Stimulated activated naive CD8-positive, alpha-beta T cell treated with anti-CD3 and anti-CD28 coated beads, Interleukin-15, Interleukin-2, amounts not matched to agents 100 ng/mL and 50 ng/mL, for 24 hours (primary cell): ENCODE data around the gene CCDC148.

Experiments
- H3K27ac Mint-ChIP-seq: one replicate; pipeline ENCODE4 v1.8.0; 2021; ENCODE audit warnings: mild to moderate bottlenecking, mixed read lengths
- H3K27me3 Mint-ChIP-seq: one replicate; pipeline ENCODE4 v1.8.0; 2021; ENCODE audit warnings: mixed read lengths
- H3K36me3 Mint-ChIP-seq: one replicate; pipeline ENCODE4 v1.8.0; 2021; ENCODE audit warnings: low read depth, mixed read lengths
- H3K4me1 Mint-ChIP-seq: one replicate; pipeline ENCODE4 v1.8.0; 2021; ENCODE audit warnings: low read depth, mixed read lengths
- H3K4me3 Mint-ChIP-seq: one replicate; pipeline ENCODE4 v1.8.0; 2021; ENCODE audit warnings: mild to moderate bottlenecking, mixed read lengths
- H3K9me3 Mint-ChIP-seq: one replicate; pipeline ENCODE4 v1.8.0; 2021; ENCODE audit warnings: mixed read lengths

The CCDC148 gene

DNA sequence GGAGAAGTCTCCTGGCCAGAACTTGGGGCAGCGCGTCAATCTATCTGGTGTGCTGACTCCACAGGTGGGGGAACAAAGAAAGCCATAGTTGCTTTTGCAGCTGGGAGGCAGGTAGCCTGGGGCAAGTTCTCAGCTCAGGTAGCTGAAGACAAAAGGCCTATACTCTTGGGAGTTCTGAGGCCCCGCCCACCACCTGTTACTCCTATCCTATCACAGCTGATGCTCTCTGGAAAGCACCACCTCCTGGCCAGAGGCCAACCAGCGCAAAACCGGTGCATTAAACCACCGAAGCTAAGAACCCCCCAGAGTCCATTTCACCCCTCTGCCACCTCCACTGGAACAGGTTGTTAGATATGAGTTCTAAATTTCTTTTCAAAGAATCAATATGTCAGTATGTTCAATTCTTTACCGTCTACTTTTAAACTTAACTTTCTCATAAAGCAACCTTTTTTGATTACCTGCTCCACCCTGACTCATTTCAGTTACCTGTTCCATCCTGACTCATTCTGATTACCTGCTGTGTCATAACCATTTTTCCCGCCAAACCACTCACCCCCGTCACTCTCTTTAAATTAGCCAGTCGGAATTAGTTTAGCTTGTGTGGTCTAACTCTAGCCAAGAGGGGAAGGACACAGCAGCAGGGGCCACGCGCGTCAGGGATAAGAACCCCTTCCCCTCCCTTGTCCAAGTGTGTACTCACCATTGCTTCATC is 311.5 kb downstream of the CCDC148 start:
- peaks cover 12% of the 10 kb centered on the region for H3K9me3 Mint-ChIP-seq
- H3K4me1 Mint-ChIP-seq, result no peaks in the 10 kb centered on the region
- peaks cover 28% of the 10 kb centered on the region for H3K27me3 Mint-ChIP-seq
- H3K27ac Mint-ChIP-seq, result no peak overlapping the region
- no peaks in the 10 kb centered on the region for H3K36me3 Mint-ChIP-seq
- H3K4me3 Mint-ChIP-seq, result no peak overlapping the region

DNA sequence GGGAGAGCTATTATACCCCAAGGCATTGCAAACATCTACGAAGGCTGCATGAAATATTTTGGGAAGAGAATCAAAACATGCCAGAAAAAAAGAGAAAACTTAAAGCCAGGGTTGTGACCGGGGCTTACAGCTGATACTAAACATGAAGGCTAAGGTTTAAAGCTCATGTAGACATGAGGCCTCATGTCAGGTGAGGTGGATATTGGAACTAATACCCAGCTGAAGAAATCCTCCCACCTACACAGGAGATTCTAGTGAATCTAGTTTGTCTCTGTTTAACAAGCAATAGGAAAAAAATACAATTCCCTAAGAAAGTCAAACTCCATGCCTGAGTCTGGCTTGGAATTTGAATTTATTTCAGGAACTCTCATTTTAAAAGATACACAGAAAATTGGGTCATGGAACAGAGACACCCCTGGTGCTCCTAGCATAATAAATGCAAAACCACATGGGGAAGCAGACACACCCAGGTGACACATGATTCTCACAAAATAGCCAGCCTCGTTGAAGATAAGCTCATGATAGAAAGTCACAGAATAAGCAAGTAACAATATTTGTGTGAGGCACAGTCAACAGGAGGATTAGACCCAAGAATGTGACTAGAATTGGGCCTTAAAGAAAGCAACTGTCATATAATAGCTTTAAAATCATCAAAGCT is 312.7 kb downstream of the CCDC148 start:
- H3K4me1 Mint-ChIP-seq, result no peaks in the 10 kb centered on the region
- peaks cover 28% of the 10 kb centered on the region for H3K27me3 Mint-ChIP-seq
- H3K27ac Mint-ChIP-seq, result no peak overlapping the region
- H3K9me3 Mint-ChIP-seq, result peaks cover 12% of the 10 kb centered on the region
- no peaks in the 10 kb centered on the region for H3K36me3 Mint-ChIP-seq
- H3K4me3 Mint-ChIP-seq, result no peak overlapping the region

DNA sequence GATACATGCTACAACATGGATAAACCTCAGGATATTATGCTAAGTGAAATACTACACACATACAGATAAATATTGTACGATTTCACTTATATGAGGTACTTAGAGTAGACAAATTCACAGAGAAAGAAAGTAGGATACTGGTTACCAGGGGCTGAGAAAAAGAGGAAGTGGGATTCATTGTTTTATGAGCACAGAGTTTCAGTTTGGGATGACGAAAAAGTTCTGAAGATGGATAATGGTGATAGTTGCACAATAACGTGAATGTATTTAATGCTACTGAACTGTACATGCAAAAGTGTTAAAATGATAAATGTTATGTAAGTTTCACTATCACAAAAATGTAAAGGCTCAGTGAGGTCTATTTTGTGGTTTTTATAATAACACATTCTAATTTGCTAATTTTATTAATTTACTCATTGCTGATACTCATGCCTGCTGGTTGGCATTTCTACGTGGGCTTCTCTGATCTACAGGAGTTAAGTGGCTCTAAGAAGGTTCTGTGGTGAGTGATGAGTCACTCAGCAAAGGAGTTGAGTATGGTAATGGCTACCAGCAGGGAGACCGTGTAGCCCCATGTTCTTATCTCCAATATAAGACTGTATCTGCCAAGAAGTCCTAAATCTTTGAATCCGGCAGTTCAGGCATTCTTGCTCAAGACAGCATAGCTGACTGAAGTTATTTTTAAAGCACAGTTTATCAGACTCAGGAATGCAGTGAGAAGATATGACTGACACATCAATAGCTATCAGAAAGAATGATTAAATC is 313.8 kb downstream of the CCDC148 start:
- Mint-ChIP-seq H3K4me1 (no peaks in the 10 kb centered on the region), H3K36me3 (no peaks in the 10 kb centered on the region), H3K27ac (no peak overlapping the region), H3K9me3 (peaks cover 7% of the 10 kb centered on the region), H3K4me3 (no peak overlapping the region), H3K27me3 (peaks cover 23% of the 10 kb centered on the region)

DNA sequence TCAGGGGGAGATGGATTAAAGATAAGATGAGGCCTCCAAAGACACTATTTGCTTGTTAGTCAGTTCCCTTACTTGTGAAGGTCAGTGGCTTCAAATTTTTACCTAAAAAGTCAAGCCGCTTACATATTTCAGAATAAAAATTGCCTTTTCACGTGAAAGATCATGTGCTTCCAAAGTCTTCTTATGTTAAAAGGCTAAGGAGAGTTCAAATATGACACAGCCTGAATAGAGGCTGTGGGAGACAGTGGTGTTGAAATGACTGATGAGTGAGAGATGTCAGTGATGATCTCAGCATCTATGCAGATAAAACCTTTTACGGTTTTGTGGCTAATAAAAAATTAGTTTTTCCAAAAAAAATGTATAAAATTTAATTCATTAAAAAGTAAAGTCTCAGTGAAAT is 314.4 kb downstream of the CCDC148 start:
- Mint-ChIP-seq H3K4me1 (no peaks in the 10 kb centered on the region), H3K36me3 (no peaks in the 10 kb centered on the region), H3K27me3 (peaks cover 18% of the 10 kb centered on the region), H3K27ac (no peak overlapping the region), H3K9me3 (peaks cover 3% of the 10 kb centered on the region), H3K4me3 (no peak overlapping the region)

DNA sequence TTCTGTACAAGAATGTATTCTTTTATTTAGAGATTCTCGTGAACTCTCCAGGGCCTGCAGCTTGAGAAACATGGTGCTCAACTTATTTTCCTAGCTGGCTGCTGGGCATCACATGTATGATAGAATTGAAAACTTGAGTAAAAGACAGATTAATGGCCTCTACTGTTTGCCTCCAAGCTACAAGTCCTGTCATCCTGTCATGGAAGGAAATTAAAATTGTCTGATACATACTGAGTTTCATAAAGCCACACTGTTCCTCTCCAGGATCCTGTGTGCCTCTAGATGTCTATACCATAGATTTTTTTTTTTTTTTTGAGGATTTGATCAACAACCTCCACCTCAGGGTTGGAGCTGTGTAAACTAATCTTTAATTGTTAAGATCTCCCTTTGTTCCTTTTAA is 316.4 kb downstream of the CCDC148 start:
- Mint-ChIP-seq H3K27ac (no peak overlapping the region), H3K9me3 (no peaks in the 10 kb centered on the region), H3K27me3 (peaks cover 4% of the 10 kb centered on the region), H3K4me1 (no peaks in the 10 kb centered on the region), H3K36me3 (no peaks in the 10 kb centered on the region), H3K4me3 (no peak overlapping the region)

DNA sequence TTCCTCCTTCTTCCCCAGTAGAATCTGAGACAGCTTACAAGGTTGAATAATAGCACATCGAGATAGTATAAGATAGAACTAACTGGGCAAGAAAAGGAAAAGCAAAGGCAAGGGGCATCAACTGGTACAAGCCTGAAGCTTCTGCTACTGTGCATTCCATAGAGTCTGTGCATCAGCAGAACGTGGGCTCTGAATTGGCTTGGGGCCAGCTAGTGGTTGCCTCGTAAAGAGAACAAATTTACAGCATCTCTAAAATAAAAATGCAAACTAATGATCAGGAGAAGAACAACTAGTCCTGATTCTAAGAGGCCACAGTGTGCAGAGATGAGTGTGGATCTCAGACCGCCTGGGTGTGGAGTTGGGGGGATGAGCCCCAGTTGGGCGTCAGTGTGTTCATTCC is 318.3 kb downstream of the CCDC148 start:
- Mint-ChIP-seq H3K4me3 (no peak overlapping the region), H3K36me3 (no peaks in the 10 kb centered on the region), H3K27me3 (peaks cover under 1% of the 10 kb centered on the region)

DNA sequence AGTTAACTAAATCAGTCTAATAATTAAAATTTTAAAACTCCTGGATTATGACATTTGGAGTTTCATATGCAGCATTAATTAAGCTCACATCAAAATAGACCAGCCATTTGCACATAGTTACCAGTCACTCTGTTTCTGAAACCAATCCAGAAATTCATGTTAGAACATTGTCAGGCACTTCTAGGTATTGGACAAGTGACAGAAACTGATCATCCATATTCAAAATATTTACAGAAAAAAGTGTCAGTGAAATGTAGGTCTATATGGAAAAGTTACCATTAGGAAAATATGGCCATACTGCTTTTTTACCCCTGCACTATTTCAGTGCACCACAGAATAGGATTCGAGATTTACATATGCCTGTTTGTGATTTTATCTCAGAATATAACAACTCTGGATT is 321.5 kb downstream of the CCDC148 start:
- Mint-ChIP-seq H3K4me3 (no peak overlapping the region), H3K27ac (no peak overlapping the region), H3K36me3 (no peaks in the 10 kb centered on the region), H3K9me3 (no peaks in the 10 kb centered on the region), H3K4me1 (no peaks in the 10 kb centered on the region), H3K27me3 (peaks cover 2% of the 10 kb centered on the region)

More for the DNA sequence above, 318.3 kb downstream of the CCDC148 start:
- no peaks in the 10 kb centered on the region for H3K4me1 Mint-ChIP-seq
- H3K27ac Mint-ChIP-seq, result no peak overlapping the region
- no peaks in the 10 kb centered on the region for H3K9me3 Mint-ChIP-seq

DNA sequence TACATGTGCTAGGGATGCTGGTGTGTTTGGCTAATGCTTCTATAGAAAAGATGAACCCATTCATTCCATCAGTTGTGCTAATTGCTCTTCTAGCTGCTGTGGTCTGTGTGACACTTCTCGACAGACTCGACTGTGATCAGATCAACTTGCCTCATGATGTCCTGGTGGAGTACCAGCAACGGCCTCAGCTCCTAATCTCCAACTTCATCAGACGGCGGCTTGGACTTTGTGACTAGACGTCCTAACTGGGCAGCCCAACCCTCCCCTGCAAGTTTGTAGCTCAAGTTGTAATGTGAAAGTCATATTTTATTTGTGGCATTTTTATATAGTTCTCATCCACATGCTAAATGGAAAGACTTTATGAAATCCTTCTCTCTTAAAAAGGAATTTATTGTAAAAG is 321.9 kb downstream of the CCDC148 start:
- no peaks in the 10 kb centered on the region for H3K9me3 Mint-ChIP-seq
- H3K4me1 Mint-ChIP-seq, result no peaks in the 10 kb centered on the region
- H3K4me3 Mint-ChIP-seq, result no peak overlapping the region
- peaks cover 2% of the 10 kb centered on the region for H3K27me3 Mint-ChIP-seq
- no peaks in the 10 kb centered on the region for H3K36me3 Mint-ChIP-seq
- no peak overlapping the region for H3K27ac Mint-ChIP-seq

DNA sequence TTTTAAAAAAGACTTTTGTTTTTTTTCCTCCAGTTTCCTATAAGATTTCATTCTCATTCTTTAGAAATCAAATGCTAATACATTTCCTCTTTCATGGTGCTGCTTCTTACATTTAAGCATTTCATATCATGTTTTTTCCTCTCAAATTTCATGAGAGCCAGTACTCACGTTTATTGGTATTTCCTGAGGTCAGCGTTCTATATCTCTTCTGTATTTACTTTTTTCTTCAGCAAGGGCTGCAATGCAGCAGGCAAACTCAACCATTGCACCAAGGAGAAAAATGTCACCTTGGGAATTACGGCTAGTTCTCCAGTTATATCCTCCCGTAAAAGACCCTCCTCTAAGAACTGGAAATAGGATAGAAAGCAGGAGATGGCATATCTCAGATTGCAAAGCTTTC is 322.5 kb downstream of the CCDC148 start:
- H3K4me3 Mint-ChIP-seq, result no peak overlapping the region

DNA sequence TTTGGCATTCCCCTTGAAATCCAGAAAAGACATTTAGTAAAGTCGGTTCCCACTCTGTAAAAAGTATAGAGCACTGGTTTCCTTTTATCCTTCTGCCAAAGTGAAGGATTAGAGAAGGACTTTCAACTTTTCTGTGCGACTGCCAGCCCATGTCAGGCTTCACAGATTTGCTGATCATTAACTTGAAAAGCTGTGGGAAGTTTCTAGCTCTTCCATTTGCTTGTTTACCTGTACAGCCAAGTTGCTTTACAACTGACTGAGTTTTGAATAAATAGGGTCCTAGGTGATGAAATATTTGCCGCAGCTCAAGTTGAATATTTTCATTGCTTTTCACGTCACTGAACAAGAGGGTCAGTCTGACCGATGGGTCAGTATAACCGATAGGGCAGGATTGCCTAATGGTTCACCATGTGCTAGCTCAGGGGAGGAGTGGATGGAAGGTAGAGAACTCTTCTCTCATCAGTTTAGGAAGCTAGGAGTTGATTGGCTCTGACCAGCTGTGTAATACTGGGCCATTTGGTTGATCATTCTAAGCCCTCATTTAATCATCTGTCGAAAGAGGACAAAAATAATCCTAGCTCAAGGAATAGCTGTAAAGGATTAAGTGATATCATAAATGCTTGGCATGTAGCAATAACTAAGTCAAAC is 324.5 kb downstream of the CCDC148 start:
- Mint-ChIP-seq H3K4me3 (no peak overlapping the region), H3K36me3 (no peaks in the 10 kb centered on the region), H3K4me1 (no peaks in the 10 kb centered on the region), H3K9me3 (no peaks in the 10 kb centered on the region), H3K27me3 (peaks cover 2% of the 10 kb centered on the region), H3K27ac (no peak overlapping the region)

More for the DNA sequence above, 322.5 kb downstream of the CCDC148 start:
- H3K27ac Mint-ChIP-seq, result no peak overlapping the region
- peaks cover 2% of the 10 kb centered on the region for H3K27me3 Mint-ChIP-seq
- H3K36me3 Mint-ChIP-seq, result no peaks in the 10 kb centered on the region
- H3K4me1 Mint-ChIP-seq, result no peaks in the 10 kb centered on the region
- no peaks in the 10 kb centered on the region for H3K9me3 Mint-ChIP-seq

DNA sequence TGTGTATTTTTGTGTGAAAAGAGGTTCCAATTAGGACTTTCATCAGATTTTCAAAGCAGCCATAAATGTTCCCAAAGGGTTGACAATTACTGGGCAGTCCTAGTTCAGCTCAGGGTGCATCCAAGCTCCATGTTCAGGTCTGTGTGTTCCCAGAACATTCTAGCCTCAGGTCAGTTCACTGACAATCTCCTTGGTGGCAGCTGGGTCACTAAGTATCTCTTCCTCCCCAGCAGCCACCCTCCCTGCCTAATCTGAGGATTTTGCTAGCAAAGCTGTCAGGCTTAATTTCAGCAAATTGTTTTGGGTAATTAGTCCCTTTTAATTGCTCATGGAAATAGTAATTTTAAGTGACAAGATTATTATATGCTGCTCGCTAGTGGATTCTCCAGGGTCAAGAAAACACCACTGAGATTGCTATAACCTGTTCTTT is 325.1 kb downstream of the CCDC148 start:
- Mint-ChIP-seq H3K4me3 (no peak overlapping the region), H3K9me3 (no peaks in the 10 kb centered on the region), H3K4me1 (no peaks in the 10 kb centered on the region), H3K36me3 (no peaks in the 10 kb centered on the region), H3K27me3 (peaks cover 2% of the 10 kb centered on the region), H3K27ac (no peak overlapping the region)

DNA sequence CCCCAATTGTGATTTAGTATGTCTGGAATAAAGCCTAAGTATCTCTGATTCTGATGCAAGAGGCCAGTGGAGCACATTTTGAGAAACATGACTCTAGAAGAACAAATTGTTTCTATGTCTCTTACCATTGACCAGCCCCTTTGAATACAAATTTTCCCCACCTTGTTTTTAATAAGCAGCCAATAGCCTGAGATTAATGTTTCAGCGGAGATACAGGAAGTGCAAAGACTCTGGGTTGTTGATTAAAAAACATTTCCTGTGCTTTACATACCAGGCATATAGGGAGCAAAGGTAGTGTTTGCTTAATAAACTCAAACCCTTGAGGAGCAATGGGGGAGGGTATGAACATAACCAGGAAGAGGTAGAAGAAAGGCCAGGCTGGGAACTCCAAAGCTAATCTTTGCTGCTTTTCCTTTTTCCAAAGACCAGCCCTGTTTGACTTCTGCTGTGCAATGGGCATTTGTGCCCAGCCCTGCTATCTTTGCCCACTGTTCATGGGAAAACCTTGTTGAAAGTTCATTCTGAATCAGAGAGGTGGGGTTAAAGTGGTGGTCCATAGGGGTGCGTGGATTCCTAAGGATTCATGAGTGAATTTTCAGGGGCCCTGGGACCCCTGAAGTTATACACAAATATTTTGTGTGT is 325.6 kb downstream of the CCDC148 start:
- Mint-ChIP-seq H3K27ac (no peak overlapping the region), H3K4me1 (no peaks in the 10 kb centered on the region), H3K9me3 (no peaks in the 10 kb centered on the region), H3K27me3 (peaks cover 2% of the 10 kb centered on the region), H3K36me3 (no peaks in the 10 kb centered on the region), H3K4me3 (no peak overlapping the region)

DNA sequence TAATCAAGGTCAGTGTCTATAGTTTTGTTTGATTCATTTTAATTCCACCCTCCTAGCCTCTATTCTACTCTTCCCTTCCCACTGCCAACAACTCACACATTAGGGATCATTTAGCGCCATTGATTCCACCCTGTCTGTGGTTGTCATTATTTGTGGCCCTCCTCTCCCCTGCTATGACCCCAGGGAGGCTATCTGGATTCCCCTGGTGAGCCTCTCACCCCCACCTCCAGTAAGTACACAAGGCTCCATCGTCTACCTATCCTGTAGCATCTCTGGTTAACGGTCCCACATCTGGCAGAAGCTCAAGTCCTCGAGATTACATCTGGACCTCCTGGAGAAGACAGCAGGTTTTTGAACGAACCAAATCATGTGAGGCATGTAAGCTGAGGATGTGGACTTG is 327.5 kb downstream of the CCDC148 start:
- Mint-ChIP-seq H3K4me1 (no peaks in the 10 kb centered on the region), H3K27ac (no peak overlapping the region), H3K9me3 (no peaks in the 10 kb centered on the region), H3K36me3 (no peaks in the 10 kb centered on the region), H3K27me3 (peaks cover 2% of the 10 kb centered on the region), H3K4me3 (no peak overlapping the region)

DNA sequence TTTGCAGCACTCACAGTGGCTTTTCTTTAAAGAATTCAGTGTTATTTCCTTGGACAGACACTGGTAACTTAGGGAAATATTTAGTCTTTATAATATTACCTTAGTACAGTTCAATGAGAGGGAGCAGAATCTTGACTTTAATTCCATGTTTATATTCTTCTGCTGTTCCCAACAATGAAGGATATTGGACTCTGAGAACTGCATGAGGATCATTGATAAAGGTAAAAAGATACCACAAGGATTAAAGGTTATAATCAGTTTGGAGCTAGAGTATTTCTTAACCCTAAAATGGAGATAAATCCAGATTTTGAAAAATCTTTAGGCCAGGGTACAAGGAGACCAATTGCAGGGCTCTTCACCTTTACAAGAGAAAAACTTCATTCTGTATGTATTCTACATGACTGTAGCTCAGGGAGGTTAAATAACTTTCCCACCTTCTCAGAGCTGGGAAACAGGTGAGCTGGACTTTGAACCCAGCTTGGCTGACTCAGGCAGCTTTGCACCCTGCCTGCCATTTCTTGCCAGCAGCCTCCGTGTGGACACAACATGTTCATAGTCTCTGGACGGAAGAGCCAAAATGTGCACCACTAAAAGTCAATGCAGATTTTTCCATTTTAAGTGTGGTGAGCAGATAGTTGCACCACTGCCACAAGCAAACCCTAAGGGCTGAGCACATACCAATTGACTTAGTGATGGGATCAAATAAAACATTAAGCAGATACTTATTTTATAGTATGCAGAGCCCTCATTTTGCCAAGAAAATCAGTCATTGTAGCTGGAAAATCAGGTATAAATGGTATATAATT is 328.2 kb downstream of the CCDC148 start:
- Mint-ChIP-seq H3K4me1 (no peaks in the 10 kb centered on the region), H3K27me3 (peaks cover 2% of the 10 kb centered on the region), H3K27ac (no peak overlapping the region), H3K36me3 (no peaks in the 10 kb centered on the region), H3K9me3 (no peaks in the 10 kb centered on the region), H3K4me3 (no peak overlapping the region)
